DMS79 treated with DMSO at 0.1 percent for 48 hours (cell line): ENCODE measurements around the gene PPFIBP2.
A peak's percentile ranks its signal among the peaks of the same experiment; 100 is the strongest.
"Not testable (repeated sequence)": the region's sequence is repeated elsewhere in the genome, so short reads cannot be mapped to it uniquely, and the experiment has no call there.

Source experiments
- DNase-seq: peaks from one replicate; lab custom pipeline; 2025; lab: John Stamatoyannopoulos, UW

The PPFIBP2 gene

GRCh38 chr11:7499081-7499480, 14.7 kb upstream of the PPFIBP2 start:
- DNase-seq = peak; percentile 16

- DNase-seq = no peak
Observed at GRCh38 chr11:7500251-7500650, 13.5 kb upstream of the PPFIBP2 start.

- DNase-seq = no peak
Observed at GRCh38 chr11:7501251-7501650, 12.5 kb upstream of the PPFIBP2 start.

- peak; percentile 26 for DNase-seq
Observed at GRCh38 chr11:7501894-7502293, 11.9 kb upstream of the PPFIBP2 start.

- no peak for DNase-seq
Observed at GRCh38 chr11:7506243-7506642, 7.6 kb upstream of the PPFIBP2 start.

GRCh38 chr11:7508087-7508486, 5.7 kb upstream of the PPFIBP2 start:
- no peak for DNase-seq

- no peak for DNase-seq
Observed at GRCh38 chr11:7509966-7510365, 3.8 kb upstream of the PPFIBP2 start.

GRCh38 chr11:7511401-7511800, 2.4 kb upstream of the PPFIBP2 start:
- peak; percentile 51 for DNase-seq

- no peak for DNase-seq
Observed at GRCh38 chr11:7512525-7513233, 1.1 kb upstream of the PPFIBP2 start.

GRCh38 chr11:7514099-7514591, 346 bp downstream of the PPFIBP2 start:
- DNase-seq = no peak

- DNase-seq = no peak
Observed at GRCh38 chr11:7515447-7515886, 1.7 kb downstream of the PPFIBP2 start.

GRCh38 chr11:7516475-7516874, 2.7 kb downstream of the PPFIBP2 start:
- DNase-seq = no peak

- DNase-seq = not testable (repeated sequence)
Observed at GRCh38 chr11:7517743-7518142, 3.9 kb downstream of the PPFIBP2 start.

- no peak for DNase-seq
Observed at GRCh38 chr11:7518811-7519562, 5.2 kb downstream of the PPFIBP2 start.

GRCh38 chr11:7520011-7520942, 6.5 kb downstream of the PPFIBP2 start:
- no peak for DNase-seq

- no peak for DNase-seq
Observed at GRCh38 chr11:7520981-7521487, 7.2 kb downstream of the PPFIBP2 start.

- DNase-seq = no peak
Observed at GRCh38 chr11:7522121-7522520, 8.3 kb downstream of the PPFIBP2 start.

- no peak for DNase-seq
Observed at GRCh38 chr11:7522546-7522945, 8.7 kb downstream of the PPFIBP2 start.

GRCh38 chr11:7523416-7524210, 9.8 kb downstream of the PPFIBP2 start:
- DNase-seq = no peak

GRCh38 chr11:7524462-7525235, 10.8 kb downstream of the PPFIBP2 start:
- DNase-seq = no peak
